ENCODE results near the gene ARHGAP29. TPM values are rescaled to one million over a fixed set of nuclear protein-coding genes. Genes with fewer than 3 reads are reported as not detected.
A peak's percentile ranks its signal among the peaks of the same experiment; 100 is the strongest.

The ARHGAP29 gene
- total and polyA plus RNA-seq, 2 of the 8 experiments (the other 6 are each of a cell fraction or from before 2014, with no cell fraction given), result 0.57 to 3.2 TPM

- Histone ChIP-seq H3K4ac (replicated peaks; ENCODE audit: insufficient read length, low read depth, low read length) (no peak overlapping the region), H2AK5ac (ENCODE audit: low read depth, low read length) (no peak overlapping the region), H3K56ac (replicated peaks; ENCODE audit: insufficient read length, low read depth, low read length) (no peak overlapping the region), H4K91ac (replicated peaks; ENCODE audit: insufficient read length, low read length) (no peak overlapping the region), H4K8ac (ENCODE audit: extremely low read depth, insufficient read depth, low read length) (no peak overlapping the region), H3K9me3 (ENCODE audit: insufficient read depth in 2 of 2, low read depth in 1 of 2, low read length in 1 of 2) (no peaks in the 10 kb centered on the region), H3K27ac (ENCODE audit: low read depth, low read length) (no peak overlapping the region), H3K23me2 (ENCODE audit: low read depth, low read length) (no peaks in the 10 kb centered on the region), H2BK20ac (ENCODE audit: low read length) (no peak overlapping the region), H4K20me1 (replicated peaks in 1 of 2; ENCODE audit: control insufficient read depth in 1 of 2, insufficient read depth in 2 of 2, low read length in 2 of 2) (no peaks in the 10 kb centered on the region), H2BK5ac (ENCODE audit: low read depth, low read length) (no peak overlapping the region), H3K14ac (ENCODE audit: insufficient read length) (no peak overlapping the region), H3K79me1 (ENCODE audit: low read depth, low read length) (no peaks in the 10 kb centered on the region), H3K36me3 (ENCODE audit: control insufficient read depth in 2 of 4, insufficient read depth in 4 of 4, low read length in 3 of 4) (no peaks in the 10 kb centered on the region), H3K18ac (ENCODE audit: extremely low read depth, low read length) (no peak overlapping the region), H2BK12ac (ENCODE audit: low read depth, low read length) (no peak overlapping the region), H3K4me2 (ENCODE audit: insufficient read depth in 1 of 2, low read depth in 2 of 2, low read length in 2 of 2) (no peak overlapping the region), H4K5ac (ENCODE audit: insufficient read length, low read depth, low read length) (no peak overlapping the region), H2BK120ac (replicated peaks; ENCODE audit: low read depth, low read length) (no peak overlapping the region), H3K4me1 (replicated peaks in 1 of 4; ENCODE audit: control insufficient read depth in 3 of 4, insufficient read depth in 4 of 4, low read length in 3 of 4) (peaks cover 0 to 4% (median 1%) of the 10 kb centered on the region in 4 experiments; a peak in 2 of 7 replicates), H3K9ac (replicated peaks in 1 of 4; ENCODE audit: extremely low read depth in 1 of 4, low read depth in 3 of 4, low read length in 3 of 4) (no peak overlapping the region), H3K4me3 (ENCODE audit: extremely low read depth in 1 of 4, insufficient read depth in 2 of 4, low read depth in 3 of 4, low read length in 4 of 4) (no peak overlapping the region), H3K27me3 (replicated peaks in 1 of 4; ENCODE audit: control insufficient read depth in 3 of 4, extremely low read depth in 1 of 4, insufficient read depth in 3 of 4, low read length in 3 of 4) (no peaks in the 10 kb centered on the region), H3K23ac (ENCODE audit: insufficient read length) (no peak overlapping the region), H2BK15ac (ENCODE audit: low read length) (no peak overlapping the region), H2AFZ (ENCODE audit: low read length) (0 out of 2 replicates have a peak overlapping the region, but pooled peaks have one; percentile 26), H3K79me2 (ENCODE audit: control insufficient read depth in 1 of 2, insufficient read depth in 2 of 2, low read length in 2 of 2) (no peaks in the 10 kb centered on the region)
- 88% methylated on average over 2 of the region's 2 CpGs; no CpG with 5 or more reads in 1 of the 2 experiments for WGBS, 2 experiments (ENCODE audit: extremely low coverage in 1 of 2, insufficient coverage in 1 of 2, insufficient read length in 1 of 2, insufficient replicate concordance in 2 of 2, low coverage in 1 of 2, low lambda C conversion rate in 2 of 2, missing lambda C conversion rate in 1 of 2)
- ChIA-PET CTCF (ENCODE audit: partially characterized antibody) (interaction anchor here (0.8 to 1.4 kb wide), 2 partner anchors 8 to 117 kb away, joined by 3 to 4 read pairs; no protein-coding TSS in a partner anchor), POLR2A (ENCODE audit: partially characterized antibody) (no interaction called here)
- FAIRE-seq (no peak), DNase-seq (ENCODE audit: low read depth in 1 of 2, low spot score in 2 of 2) (no peak)
These were observed 94.8 kb downstream of the ARHGAP29 start for GRCh38 chr1:94142583-94142982.
